T1000 (cell line): ENCODE data around the gene DGKB.
"Not testable (repeated sequence)": the region's sequence is repeated elsewhere in the genome, so short reads cannot be mapped to it uniquely, and the experiment has no call there.

Source experiments
- DNase-seq: peaks from one replicate; lab custom pipeline; 2025; ENCODE audit warnings: mixed read lengths; lab: John Stamatoyannopoulos, UW

Gene DGKB

DNA sequence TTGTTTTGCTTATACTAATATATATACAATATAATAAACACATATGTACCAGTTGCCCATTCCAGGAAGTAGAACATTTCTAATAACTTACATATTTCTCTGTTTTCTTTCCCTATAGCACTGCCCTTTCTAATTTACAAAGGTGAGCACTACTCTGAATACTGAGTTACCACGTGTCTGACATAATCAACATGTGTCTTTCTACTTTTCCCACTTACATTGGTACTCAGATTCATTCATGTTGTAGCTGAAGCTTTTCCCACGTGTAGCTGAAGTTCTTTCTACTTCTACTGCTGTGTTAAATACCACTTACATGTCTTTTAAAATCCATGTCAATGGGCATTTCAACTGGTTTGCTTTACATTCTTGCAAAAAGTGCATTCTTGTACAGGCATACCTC lies 317.3 kb downstream of the DGKB start:
- DNase-seq = no peak

DNA sequence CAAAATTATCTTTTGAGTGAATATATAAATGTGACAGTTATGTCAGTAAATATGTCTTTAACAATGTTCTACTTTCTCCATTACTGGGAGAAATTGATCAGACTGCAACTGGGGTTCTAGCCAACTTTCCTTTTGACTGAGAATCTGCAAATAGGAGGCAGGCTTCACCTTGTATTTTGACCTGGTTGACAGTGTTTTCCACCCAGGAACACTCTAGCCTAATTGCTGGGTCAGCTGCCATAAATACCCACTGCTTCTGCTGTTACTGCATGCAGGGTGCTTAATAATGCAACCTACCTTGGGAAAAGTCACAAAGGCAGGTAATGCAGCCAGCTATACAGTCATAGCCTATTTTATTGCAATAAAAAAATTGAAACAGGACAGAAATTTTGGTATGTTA lies 319.0 kb downstream of the DGKB start:
- DNase-seq = no peak

DNA sequence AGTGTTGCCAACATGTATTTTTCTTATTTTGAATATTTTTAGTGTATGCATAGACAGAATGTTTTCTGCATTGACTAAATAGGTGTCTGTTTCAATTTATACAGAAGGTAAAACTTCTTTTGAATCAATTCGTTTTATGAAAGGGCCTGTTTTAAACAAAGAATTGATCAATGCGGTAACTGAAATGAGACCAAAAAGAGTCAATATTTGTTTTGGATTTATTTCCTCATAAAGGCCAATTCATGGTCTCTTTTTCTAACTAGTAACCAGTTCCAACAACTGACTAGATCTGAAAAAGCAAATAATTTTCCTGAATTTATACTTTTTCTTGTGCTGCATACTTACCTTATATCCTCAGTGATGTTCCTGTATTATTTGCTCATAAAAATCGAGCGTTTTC lies 320.5 kb downstream of the DGKB start:
- DNase-seq = no peak

DNA sequence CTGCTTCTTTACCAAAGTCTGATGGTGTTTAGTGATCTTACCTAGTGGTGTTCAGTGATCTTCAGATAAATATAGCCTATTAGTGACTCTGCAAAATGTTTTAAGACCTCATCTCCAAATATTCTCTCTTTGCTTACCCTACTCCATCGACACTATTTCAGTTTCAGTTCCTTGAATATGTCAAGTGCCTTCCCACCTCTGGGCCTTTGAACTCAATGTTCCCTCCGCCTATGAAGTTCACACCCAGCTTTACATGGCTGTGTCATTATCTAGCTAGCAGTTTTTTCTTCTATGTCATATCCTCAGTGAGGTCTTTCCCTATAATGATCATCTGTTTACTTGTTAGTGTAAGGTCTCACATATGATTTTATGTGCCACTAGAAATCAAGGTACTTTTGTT lies 322.6 kb downstream of the DGKB start:
- DNase-seq = no peak

DNA sequence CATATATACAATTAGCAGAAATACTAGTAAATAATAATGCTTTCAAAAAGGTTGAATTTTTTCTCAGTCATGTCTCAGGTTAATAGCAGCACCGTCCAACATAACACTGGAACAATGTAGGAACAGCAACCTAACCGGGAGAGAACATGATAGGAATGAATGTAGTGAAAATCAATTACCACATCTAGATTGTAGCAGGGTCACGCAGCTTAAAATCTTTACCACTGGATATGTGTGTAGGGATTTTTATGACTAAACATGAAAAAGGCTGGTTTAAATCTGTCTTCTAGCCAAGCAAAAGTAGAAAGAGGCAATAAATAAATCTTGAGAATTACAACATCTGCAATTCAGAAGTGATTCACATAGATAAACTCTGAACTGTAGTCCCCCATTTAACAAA lies 326.0 kb downstream of the DGKB start:
- no peak for DNase-seq

DNA sequence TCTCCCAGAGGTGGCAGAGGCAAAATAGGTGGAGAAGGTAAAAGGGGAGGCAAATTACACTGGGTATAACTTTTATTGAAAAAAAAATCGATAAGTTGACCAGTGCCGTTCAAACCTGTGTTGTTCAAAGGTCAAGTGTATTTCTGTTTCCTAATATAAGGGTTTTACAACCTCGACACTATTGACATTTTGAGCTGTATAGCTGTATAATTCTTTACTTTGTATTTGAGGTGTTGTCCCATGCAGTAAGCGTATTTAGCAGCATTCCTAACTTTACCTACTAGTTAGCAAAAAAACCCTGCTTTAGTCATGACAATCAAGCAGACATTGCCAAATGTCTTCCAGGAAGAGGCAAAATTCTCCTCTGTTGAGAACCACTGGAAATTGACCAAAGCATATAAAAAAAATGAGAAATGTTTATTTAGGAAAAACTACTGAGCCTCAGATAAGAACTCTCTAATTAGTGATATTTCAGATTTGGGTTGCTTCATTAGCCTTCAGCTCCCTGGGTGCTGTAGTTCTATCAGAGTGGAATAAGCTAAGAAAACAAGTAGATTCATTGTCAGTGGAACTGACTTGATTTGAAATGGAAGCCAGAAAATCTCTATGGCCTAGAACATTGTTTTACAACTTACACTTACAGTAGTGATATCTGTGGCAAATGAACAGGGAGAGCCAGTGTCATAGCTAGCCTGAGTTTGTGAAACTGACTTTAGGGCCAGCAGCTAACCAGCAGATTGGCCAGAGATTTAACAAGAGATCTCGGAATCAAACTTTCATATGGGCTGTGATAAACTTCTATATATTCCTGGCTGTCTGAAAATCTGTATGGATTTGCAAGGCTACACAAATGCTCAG lies 331.6 kb downstream of the DGKB start:
- no peak for DNase-seq

DNA sequence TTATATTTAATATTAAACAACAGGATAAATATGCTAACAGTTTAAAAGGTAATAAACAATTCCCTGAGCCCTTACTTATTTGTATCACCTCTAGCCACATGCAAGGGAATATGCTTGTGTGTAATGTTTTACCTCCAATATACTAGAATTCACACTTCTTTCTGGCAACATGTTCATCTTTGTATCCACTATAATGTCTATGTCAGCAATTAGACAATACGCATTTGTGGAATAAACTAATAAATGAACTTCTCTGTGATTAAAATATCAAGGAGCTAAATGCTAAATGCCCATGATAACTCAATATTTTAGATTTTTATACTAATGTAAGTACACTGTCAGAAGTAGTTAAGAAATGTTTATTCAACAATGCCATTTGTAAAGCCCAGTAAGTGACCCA lies 350.5 kb downstream of the DGKB start:
- DNase-seq = no peak

DNA sequence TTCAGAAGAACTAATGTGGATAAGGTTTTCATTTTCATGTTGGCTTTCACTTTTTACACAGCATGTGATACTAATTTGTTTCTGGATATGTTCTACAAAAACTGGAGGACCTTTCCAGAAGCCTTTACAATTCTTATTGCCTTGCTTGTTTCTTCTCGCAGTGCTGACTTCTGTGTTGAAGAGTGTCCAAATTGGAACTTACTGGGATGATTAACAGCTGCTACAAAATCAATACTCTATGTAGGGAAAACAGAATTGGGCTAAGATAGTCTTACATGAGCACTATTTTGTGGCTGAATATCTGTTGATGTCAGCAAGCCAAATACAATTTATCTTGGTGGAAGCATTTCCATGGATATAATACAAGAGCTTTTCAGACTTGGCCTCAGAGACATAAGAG lies 351.2 kb downstream of the DGKB start:
- no peak for DNase-seq

DNA sequence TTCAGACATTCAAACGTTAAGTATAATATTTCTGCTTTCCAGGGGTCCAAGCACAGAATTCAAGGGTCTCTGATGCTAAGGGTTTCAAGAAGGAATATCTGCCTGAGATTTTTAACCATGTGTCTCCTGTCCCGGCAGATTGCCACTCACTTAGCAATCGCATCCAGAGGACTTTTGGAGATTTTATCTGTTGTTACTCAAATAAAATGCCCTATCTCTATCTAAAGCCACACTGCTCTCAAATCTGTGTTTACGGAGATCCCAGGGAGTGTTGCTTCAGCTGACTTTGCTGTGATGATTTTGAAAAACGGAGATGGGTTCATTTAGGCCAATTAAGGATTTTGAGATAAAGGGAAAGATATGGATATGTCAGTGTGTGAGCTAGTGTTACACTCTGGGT lies 359.9 kb downstream of the DGKB start:
- DNase-seq = no peak

DNA sequence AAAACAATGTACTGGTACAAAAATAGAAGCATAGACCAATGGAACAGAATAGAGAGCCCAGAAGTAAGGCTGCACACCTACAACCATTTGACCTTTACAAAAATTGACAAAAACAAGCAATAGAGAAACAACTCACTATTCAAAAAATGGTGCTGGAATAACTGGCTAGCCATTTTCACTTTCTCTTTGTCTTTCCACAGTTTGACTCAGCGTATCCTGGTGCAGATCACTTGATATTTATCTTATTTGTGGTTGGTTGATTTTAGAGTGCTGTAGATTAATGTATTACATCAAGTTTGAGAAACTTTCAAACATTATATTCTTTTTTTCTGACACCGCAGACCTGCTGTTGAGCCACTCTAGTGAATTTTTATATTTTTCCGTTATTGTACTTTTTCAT lies 381.4 kb downstream of the DGKB start:
- no peak for DNase-seq

DNA sequence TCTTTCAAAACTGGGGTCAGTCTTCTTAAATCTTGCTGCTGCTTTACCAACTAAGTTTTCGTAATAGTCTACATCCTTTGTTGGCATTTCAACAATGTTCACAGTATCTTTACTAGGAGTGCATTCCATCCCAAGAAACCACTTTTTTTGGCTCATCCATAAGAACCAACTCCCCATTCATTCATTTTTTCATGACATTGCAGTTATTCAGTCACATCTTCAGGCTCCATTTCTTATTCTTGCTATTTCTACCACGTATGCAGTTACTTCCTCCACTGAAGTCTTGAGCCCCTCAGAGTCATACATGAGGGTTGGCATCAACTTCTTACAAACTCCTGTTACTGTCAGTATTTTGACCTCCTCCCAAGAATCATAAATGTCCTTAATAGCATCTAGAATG lies 392.3 kb downstream of the DGKB start:
- DNase-seq = no peak

DNA sequence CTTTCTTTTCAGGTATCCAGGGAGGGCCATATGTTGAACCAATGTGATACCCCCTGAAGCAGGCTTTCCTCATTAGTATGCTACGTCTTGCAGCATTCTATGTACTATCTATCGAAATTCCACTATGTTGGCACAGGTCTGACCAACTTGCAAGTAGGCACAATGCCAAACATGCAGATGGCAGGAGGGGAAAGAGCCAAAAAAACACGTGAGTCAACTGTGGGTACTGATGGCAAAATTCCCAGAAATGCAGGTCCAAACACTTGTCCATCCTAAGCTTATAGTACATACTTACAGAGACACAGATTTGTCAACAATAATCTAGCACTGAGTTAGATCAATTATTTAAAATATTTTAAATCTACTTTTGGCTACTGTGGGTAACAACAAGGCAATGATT lies 394.9 kb downstream of the DGKB start:
- DNase-seq = peak; percentile 63

DNA sequence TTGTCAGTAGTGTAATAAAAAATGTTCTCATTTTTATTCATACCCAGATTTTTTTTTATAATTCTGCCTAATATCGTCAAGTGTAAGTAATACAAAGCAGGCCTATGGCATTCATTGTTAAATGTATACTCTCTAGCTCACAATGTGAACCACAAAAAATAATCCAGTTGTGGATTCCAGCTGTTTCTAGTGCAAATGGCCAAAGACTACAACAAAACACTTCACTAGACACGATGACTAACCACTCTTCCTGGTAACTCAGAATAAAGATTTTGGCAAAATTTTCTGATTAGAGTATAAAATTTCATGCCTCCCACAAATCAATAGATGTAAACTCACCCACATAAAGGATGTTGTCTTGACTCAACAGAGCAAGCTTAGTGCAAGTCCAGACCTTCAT lies 396.6 kb downstream of the DGKB start:
- DNase-seq = no peak

DNA sequence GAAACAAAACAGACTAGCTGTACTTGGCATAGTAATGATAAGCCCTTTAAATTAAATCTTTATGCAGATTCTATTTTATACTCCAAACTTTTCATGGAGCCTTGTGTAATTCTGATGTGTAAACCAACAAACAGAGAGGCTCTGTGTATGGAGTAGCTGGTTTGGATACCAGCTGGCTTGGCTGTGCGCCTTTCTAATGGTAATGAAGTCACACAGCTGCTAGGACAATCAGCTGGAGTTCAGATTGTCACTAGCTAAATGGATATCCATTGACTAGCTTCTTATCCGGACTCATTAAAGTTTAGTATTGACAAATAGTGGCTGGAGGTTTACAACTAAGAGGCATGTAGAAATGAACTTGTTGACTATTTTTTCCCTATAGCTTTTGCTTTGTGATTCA lies 398.4 kb downstream of the DGKB start:
- no peak for DNase-seq

DNA sequence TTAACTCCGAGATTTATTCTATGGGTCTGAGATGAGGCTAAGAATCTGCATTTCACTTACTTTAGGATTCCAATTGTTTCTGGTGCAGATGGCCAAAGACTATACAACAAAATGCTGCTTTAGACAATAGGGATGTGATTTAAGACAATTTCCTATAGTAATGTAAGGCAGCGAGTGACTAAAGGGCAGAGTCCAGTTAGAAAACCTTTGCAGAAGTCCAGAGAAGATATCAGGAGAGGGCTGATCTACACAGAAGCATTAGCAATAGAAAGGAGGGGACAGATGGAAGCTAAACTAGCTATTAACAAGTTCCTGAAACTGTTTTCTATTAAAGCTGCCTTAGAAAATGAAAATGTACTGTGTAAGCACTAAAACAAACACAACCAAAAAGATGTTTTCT lies 398.9 kb downstream of the DGKB start:
- no peak for DNase-seq

DNA sequence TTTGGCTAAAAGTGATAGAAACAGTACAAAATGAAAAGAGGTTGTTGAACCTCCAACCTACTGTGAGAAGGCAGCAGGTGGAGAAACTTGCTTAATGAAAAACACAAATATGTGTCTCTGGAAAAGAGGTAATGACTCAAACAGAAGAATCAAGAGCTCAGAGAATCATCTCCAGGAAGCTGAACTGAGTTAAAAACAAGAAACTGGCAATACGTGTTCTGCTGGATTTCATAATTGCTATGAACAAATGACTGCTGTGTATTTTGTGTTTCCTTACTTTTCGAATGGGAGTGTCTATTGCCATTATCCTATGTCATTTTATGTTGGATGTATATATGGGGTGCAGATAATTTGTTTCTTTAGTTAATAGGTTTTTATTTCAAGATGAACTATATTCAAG lies 401.1 kb downstream of the DGKB start:
- no peak for DNase-seq

DNA sequence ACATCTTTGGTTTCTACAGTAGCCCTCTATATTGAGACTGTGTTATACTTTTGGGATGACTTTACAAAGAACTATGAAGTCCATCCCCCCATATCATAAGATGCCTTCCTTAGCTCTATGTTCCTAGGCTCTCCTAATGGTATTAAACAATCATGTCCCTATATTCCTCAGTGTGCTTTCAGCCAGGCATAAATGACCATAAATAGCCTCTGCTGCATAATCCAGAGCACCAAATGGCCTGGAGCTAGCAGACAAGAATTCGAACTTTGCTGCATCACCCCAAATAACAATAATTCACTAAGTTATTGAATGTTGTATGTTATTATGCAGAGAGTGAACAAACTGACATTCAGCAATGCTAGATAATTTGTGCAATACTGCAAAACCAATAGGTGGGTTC lies 405.2 kb downstream of the DGKB start:
- no peak for DNase-seq

DNA sequence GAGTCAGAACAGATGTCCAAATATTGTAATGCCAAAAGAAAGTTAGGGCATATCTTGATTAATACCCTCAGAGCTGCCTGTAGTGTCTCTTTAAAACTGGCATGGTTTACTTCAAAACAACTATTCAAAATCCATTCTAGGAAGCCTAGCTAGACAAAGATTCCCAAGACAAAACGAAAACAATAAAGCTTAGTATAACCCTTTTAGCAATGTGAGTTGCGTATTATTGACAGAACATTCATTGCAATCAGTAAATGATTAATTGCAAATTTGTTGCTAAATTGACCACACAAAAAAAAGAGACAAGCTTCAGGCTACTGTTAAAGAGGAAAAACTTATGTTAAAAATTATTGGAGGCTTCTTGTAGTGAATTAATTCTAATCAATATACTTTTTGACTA lies 406.9 kb downstream of the DGKB start:
- no peak for DNase-seq

DNA sequence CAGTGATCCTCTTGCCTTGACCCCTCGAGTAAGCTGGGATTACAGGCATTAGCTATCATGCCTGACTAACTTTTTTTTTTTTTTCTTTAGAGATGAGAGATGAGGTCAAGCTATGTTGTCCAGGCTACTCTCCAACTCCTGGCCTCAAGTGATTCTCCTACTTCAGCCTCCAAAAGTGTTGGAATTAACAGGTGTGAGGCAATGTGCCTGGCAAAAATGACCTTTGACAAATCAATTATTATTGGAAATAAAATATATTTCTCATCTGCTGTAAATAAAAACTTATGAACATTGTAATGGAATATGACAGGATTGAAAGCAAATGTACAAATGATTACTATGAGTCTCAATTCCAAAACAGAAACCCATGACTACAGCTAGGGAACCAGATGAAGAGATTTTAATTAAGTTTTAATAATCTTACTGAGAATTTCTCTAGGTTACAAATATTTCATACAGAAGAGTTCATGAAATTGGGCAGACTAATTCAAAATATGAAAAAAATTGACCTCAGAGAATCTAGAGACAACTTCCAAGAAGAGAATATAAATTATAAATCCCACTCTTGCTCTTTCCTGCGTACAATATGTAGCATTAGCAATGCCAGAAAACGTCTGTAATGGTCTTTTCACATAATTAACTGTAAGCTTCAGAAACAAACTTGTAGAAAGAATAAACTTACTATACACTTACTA lies 414.7 kb downstream of the DGKB start:
- DNase-seq = no peak

DNA sequence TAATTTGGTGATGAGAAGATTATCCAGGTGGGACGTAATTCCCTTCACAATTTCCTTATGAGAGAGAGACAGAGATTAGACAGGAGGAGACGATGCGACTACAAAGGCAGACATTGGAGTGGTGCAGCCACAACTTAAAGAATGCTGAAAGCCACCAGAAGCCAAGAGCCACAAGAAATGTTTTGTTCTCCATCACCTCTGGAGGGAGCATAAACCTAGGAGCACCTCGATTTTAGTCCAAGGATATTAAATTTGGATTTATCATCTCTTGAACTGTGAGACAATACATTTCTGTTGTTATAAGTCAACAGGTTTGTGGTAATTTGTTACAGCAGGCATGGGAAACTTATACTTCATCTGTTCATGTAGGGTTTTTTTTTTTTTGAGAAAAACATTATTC lies 418.9 kb downstream of the DGKB start:
- no peak for DNase-seq

DNA sequence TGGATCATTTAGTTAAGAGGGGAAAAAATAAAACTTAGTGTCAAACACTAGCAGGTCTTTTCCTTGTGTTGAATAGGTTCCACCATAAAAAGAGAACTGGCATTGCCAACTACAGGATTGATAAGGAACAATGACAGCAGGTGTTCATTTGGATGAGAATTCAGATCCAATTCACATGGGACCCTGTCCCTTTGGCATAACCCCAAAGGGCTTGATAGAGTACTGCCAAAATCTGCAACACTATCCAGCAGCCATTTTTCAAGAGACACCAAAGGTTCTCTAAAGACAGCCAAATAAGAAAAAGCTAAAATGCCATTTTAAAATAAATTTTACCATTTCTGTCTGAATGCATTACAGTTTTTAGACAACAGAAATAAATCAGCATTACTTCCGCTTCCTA lies 422.3 kb downstream of the DGKB start:
- no peak for DNase-seq

DNA sequence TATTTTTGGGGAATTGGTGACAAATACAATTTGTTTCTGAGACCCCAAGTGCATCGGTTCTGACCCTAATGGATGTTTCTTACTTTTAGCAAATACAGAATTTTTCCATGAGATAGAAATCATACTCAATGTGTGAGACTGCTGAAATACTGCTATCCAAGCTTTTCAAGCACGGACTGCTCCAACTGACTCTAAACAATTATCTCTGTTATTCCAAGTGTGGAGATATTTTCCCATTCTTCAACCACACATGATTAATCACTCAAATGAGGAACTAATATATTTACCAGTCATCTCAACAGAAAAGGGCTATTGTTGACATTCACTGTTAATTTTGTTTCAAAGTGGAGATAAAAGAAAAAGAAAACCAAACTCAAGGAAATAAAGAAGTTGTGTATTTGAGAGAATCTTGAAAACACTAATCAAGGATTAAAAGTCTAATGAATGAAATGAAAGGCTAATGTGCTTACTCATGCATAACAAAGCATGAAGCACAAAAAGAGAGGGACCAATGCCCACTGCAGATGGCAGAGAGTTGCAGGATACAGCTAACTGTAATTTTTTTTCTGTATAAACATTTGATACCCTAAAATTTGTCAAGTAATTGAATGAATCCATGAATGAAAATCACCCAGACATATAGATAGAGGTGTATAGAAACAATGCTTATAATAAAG lies 423.6 kb downstream of the DGKB start:
- no peak for DNase-seq

DNA sequence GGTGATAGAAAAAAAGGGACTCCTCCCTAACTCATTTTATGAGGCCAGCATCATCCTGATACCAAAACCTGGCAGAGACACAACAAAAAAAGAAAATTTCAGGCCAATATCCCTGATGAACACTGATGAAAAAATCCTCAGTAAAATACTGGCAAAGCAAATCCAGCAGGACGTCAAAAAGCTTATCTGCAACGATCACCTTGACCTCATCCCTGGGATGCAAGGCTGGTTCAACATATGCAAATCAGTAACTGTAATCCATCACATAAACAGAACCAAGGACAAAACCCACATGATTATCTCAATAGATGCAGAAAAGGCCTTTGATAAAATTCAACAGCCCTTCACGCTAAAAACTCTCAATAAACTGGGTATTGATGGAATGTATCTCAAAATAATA lies 440.8 kb downstream of the DGKB start:
- DNase-seq = not testable (repeated sequence)
